GM12891 (cell line): ENCODE measurements around the gene CLIC3.

Experiments
- POLR2A ChIP-seq: IDR thresholded peaks from 2 replicates; pipeline ENCODE4 v1.6.1; 2011; ENCODE audit warnings: low read depth, low read length, control low read depth
- POLR2AphosphoS5 ChIP-seq: IDR thresholded peaks from 2 replicates; pipeline ENCODE4 v1.6.1; 2011; ENCODE audit warnings: low read depth, low read length, control low read depth
- TAF1 ChIP-seq: IDR thresholded peaks from 2 replicates; pipeline ENCODE4 v1.6.1; 2011; ENCODE audit warnings: low read depth, low read length, control low read depth

DNA sequence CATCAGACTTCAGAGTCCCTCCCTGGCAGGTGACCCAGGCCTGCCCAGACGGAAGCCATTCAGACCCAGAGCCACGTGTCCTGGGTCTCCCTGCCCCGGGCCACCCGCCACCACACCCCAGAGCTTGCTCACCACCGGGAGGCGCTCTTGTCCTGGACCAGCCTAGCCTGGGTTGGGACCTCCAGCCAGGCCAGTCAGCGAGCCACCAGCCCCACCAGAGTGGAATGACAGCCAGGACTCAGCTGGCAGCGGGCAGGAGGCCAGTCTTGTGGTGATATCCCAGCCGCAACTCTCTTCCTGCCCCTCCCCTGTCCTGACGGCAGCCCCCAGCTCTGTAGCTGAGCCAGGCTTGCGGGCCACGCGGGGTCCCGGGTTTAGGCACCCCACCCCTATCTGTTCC is 20.7 kb downstream of the CLIC3 start:
- TF ChIP-seq TAF1, result no peak
- no peak for TF ChIP-seq POLR2A
- no peak for TF ChIP-seq POLR2AphosphoS5
